ENCODE measurements around the gene FBXO40. TPM values are rescaled to one million over a fixed set of nuclear protein-coding genes. Genes with fewer than 3 reads are reported as not detected.

Gene FBXO40, protein sequence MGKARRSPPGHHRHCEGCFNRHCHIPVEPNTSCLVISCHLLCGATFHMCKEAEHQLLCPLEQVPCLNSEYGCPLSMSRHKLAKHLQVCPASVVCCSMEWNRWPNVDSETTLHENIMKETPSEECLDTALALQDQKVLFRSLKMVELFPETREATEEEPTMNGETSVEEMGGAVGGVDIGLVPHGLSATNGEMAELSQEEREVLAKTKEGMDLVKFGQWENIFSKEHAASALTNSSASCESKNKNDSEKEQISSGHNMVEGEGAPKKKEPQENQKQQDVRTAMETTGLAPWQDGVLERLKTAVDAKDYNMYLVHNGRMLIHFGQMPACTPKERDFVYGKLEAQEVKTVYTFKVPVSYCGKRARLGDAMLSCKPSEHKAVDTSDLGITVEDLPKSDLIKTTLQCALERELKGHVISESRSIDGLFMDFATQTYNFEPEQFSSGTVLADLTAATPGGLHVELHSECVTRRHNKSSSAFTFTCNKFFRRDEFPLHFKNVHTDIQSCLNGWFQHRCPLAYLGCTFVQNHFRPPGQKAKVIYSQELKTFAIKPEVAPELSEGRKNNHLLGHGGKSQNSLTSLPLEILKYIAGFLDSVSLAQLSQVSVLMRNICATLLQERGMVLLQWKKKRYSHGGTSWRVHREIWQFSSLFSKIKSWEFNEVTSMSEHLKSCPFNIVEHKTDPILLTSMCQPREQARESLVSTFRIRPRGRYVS
- not detected in 2 replicates for polyA plus RNA-seq (2011; rRNA removed)
- not detected in 2 replicates for polyA plus RNA-seq (2012; cell fraction: cytosol; rRNA removed)
- polyA plus RNA-seq (2012; cell fraction: nucleus; rRNA removed) = 0.01 TPM in 1 of 2 replicates, not detected in the other
- polyA plus RNA-seq (2017; fragmentation: RNase III; extraction: RNeasy Plus Mini Kit Qiagen cat#74134 plus additional on column Dnase treatment) = not detected in 3 replicates
- not detected in 2 replicates for polyA minus RNA-seq (2011; rRNA and poly(A)+ RNA removed)

DNA sequence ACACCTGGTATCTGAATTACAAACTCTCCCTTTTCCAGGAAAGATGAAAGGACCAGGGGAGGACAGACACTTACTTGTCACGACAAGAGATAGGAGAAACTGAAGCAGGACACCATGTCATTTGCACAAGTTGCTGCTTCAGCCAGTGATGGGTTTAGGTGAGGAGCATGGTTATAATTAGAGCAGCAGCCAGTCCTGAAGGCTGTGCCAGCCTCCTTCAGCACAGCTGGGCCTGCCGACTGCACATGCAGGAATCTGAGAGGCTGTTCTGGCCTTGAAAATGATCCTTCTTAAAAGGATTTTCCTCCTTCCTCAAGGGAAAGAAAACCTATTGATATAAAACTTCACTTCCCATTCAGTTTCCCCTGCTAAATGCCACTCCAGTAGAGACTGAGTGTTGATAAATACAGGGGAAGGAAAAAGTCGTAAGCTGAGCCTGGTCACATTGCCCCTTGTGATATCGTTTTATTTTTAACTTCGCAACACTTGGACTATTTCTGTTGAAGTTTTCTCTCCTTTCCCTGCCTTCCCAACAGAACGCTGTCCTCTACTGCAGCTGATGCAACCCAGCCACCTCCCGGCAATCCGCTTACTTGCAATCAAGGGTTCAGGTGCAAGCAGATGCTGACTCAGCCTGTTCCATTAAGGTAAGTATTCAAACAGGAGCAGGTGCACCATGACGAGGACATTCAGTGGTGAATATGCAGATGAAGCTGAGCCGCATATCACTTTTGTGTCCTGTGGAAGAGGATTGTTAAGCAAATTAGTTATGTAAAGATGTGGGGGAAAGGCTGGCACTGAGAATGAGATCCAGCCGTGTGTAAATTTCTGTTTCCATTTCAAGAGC is at the start of gene FBXO40:
Gene FBXO40 (plus strand): TSS at position 524 of the 847 bp plus-strand sequence. CDS start 27,197 bp downstream, outside the sequence.
- 81% methylated on average over 11 of the region's 11 CpGs for WGBS (ENCODE audit: missing lambda C conversion rate)
- H3K4me1 ChIP-seq = no peaks in the 10 kb centered on the region
- H3K4me2 ChIP-seq = no peak within 1 kb of the TSS
- ChIA-PET POLR2A (no interaction called here), CTCF (no interaction called here)
- DNase-seq (ENCODE audit: low read depth in 1 of 2, low spot score in 1 of 2) (no peak), FAIRE-seq (no peak), ATAC-seq (no peak)
- no peaks in the 10 kb centered on the region for H3K9me3 ChIP-seq
- H3K4me3 ChIP-seq = no peak within 1 kb of the TSS
- TF ChIP-seq ZNF302 (CRISPR knock-in tag; IDR thresholded peaks at IDR 0.05) = no peak
- peak; percentile 57 for TF ChIP-seq MAFK (IDR thresholded peaks at IDR 0.05; ENCODE audit: partially characterized antibody)
- no peak within 1 kb of the TSS for H3K27ac ChIP-seq

DNA sequence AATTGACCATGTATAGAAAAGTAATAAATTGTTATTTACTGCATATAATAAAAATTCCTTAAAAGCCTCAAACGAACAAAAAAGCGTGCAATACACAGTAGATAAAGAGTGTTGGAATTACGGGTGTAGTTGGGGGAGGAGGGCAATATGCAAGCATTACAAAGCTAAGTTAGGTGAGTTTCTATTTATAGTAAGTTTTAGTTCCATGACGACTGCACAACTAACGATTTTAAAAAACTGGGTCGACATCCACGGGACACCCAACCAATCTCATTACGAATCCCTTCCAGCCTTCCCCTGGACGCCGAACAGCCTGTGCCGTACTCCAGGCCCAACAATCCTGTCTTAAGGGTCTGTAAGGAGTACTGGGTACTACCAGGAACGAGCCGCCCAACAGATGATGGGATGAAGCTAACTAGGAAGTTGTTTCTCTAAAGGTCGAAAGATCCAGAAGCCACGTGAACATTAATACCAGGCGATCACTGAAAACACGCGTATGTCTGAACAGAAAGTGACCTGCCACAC is 48.1 kb upstream of the FBXO40 start:
- Histone ChIP-seq H3K9me3 (no peaks in the 10 kb centered on the region), H3K27ac (peak overlapping the region; percentile 71 to 90), H3K4me3 (peak overlapping the region; percentile 61), H3K4me1 (peaks cover 11% of the 10 kb centered on the region; the same call in 2 of the 3 replicates), H3K4me2 (peak overlapping the region; percentile 92)
- TF ChIP-seq POLR2A (IDR thresholded peaks at IDR 0.05; ENCODE audit: low read length) = no peak
- TF ChIP-seq SMC3 (IDR thresholded peaks at IDR 0.05) = no peak
- no peak for TF ChIP-seq RAD21 (conservative IDR thresholded peaks at IDR 0.05 in 1 of 2, IDR thresholded peaks at IDR 0.05 in 1 of 2)
- no peak for TF ChIP-seq CHD4 (IDR thresholded peaks at IDR 0.05; ENCODE audit: borderline replicate concordance)
- TF ChIP-seq, protein P1, sequence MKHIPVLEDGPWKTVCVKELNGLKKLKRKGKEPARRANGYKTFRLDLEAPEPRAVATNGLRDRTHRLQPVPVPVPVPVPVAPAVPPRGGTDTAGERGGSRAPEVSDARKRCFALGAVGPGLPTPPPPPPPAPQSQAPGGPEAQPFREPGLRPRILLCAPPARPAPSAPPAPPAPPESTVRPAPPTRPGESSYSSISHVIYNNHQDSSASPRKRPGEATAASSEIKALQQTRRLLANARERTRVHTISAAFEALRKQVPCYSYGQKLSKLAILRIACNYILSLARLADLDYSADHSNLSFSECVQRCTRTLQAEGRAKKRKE (CRISPR knock-in tag; IDR thresholded peaks at IDR 0.05; ENCODE audit: low read depth) = no peak
- TF ChIP-seq, protein P2, sequence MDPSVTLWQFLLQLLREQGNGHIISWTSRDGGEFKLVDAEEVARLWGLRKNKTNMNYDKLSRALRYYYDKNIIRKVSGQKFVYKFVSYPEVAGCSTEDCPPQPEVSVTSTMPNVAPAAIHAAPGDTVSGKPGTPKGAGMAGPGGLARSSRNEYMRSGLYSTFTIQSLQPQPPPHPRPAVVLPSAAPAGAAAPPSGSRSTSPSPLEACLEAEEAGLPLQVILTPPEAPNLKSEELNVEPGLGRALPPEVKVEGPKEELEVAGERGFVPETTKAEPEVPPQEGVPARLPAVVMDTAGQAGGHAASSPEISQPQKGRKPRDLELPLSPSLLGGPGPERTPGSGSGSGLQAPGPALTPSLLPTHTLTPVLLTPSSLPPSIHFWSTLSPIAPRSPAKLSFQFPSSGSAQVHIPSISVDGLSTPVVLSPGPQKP (IDR thresholded peaks at IDR 0.05; ENCODE audit: low read depth, low read length) = no peak
- TF ChIP-seq, protein P3, sequence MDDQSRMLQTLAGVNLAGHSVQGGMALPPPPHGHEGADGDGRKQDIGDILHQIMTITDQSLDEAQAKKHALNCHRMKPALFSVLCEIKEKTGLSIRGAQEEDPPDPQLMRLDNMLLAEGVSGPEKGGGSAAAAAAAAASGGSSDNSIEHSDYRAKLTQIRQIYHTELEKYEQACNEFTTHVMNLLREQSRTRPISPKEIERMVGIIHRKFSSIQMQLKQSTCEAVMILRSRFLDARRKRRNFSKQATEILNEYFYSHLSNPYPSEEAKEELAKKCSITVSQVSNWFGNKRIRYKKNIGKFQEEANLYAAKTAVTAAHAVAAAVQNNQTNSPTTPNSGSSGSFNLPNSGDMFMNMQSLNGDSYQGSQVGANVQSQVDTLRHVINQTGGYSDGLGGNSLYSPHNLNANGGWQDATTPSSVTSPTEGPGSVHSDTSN (IDR thresholded peaks at IDR 0.05) = no peak
- TF ChIP-seq MAZ (IDR thresholded peaks at IDR 0.05; ENCODE audit: borderline replicate concordance, low read depth, low read length) = no peak
- no peak for TF ChIP-seq TP53 (CRISPR knock-in tag; IDR thresholded peaks at IDR 0.05)
- TF ChIP-seq JUN (IDR thresholded peaks at IDR 0.05) = no peak
- TF ChIP-seq TFCP2L1 (CRISPR knock-in tag; IDR thresholded peaks at IDR 0.05) = no peak
- TF ChIP-seq RNF2 (IDR thresholded peaks at IDR 0.05; ENCODE audit: borderline replicate concordance, low read depth) = no peak
- TF ChIP-seq ZSCAN20 (CRISPR knock-in tag; IDR thresholded peaks at IDR 0.05) = no peak
- TF ChIP-seq POLR2AphosphoS2 (conservative IDR thresholded peaks at IDR 0.05; ENCODE audit: low read length) = no peak
- no peak for TF ChIP-seq FOSL2 (IDR thresholded peaks at IDR 0.05)
- TF ChIP-seq FOSL2 (CRISPR knock-in tag; IDR thresholded peaks at IDR 0.05) = no peak
- TF ChIP-seq EP300 (IDR thresholded peaks at IDR 0.05) = no peak
- no peak for TF ChIP-seq MYC (IDR thresholded peaks at IDR 0.05; ENCODE audit: borderline replicate concordance, low read length)
- peak in 1 of 2 experiments; percentile 31 for DNase-seq (ENCODE audit: low read depth in 1 of 2, low spot score in 1 of 2)
- POLR2A ChIA-PET = interaction anchor here (2.2 kb wide), 1 partner anchor 204 kb away, joined by 7 read pairs; no protein-coding TSS in a partner anchor
- ATAC-seq = peak; percentile 56 to 60
- 2% methylated on average over 18 of the region's 18 CpGs for WGBS (ENCODE audit: missing lambda C conversion rate)
- CTCF ChIA-PET = interaction anchor here (0.7 to 3.6 kb wide), 7 partner anchors 9 to 1894 kb away, joined by 3 to 19 read pairs (median 4); partner anchors contain the start of genes FAM162A and MIX23
- FAIRE-seq = no peak

All from A549 (cell line).